K562 (cell line): ENCODE measurements around the gene TMEM131L. TPM values are rescaled to one million over a fixed set of nuclear protein-coding genes. Genes with fewer than 3 reads are reported as not detected.

Experiments
- BRCA1 ChIP-seq, 2 experiments: fragments of 450-650 bp in 1 of 2; sonication (generic) in 1 of 2; formaldehyde crosslinking in 1 of 2; IDR thresholded peaks; 2 replicates each; pipeline versions ENCODE4 v1.5.0 to v1.6.1; 2017 to 2020; ENCODE audit warnings: mild to moderate bottlenecking in 1 of 2, missing genetic modification reagents in 1 of 2
- CEBPZ ChIP-seq: fragments of 150-350 bp; IDR thresholded peaks from 2 replicates; pipeline ENCODE4 v1.6.1; 2014; ENCODE audit warnings: low read depth, mild to moderate bottlenecking, low read length, borderline replicate concordance
- CUX1 ChIP-seq: fragments of 200-800 bp; sonication (Bioruptor generic); IDR thresholded peaks from 2 replicates; pipeline ENCODE4 v1.6.1; 2016; ENCODE audit warnings: missing genetic modification characterization, missing compliant biosample characterization
- EP300 ChIP-seq: IDR thresholded peaks from 2 replicates; pipeline ENCODE4 v1.6.1; 2012; ENCODE audit warnings: low read length, improper control_type of control experiment
- GATAD2B ChIP-seq: fragments of 450-650 bp; IDR thresholded peaks from 2 replicates; pipeline ENCODE4 v1.6.1; 2017; ENCODE audit warnings: mild to moderate bottlenecking, borderline replicate concordance
- HNRNPL ChIP-seq: fragments of 200-400 bp; formaldehyde crosslinking; IDR thresholded peaks from 2 replicates; pipeline ENCODE4 v1.6.1; 2017; ENCODE audit warnings: low read depth, mild to moderate bottlenecking, low read length
- IRF1 ChIP-seq: sonication (generic); formaldehyde crosslinking; IDR thresholded peaks from 2 replicates; pipeline ENCODE4 v1.8.0; 2022; ENCODE audit warnings: missing genetic modification reagents, mild to moderate bottlenecking, borderline replicate concordance
- NCOA4 ChIP-seq: fragments of 450-650 bp; IDR thresholded peaks from 2 replicates; pipeline ENCODE4 v1.6.1; 2018; ENCODE audit warnings: mild to moderate bottlenecking; ENCODE audit not compliant: partially characterized antibody
- NRF1 ChIP-seq, 2 experiments: fragments of 450-650 bp; IDR thresholded peaks in 1 of 2; conservative IDR thresholded peaks in 1 of 2; 2 replicates each; pipeline ENCODE4 v1.6.1; 2014; ENCODE audit warnings: mild to moderate bottlenecking in 2 of 2
- SMARCE1 ChIP-seq: fragments of 450-650 bp; IDR thresholded peaks from 2 replicates; pipeline ENCODE4 v1.7.1; 2016; ENCODE audit warnings: mild to moderate bottlenecking
- SRF ChIP-seq, 2 experiments: fragments of 250-450, 450-650 bp in 1 of 2; sonication (Bioruptor Pico) in 1 of 2; sonication (generic) in 1 of 2; formaldehyde crosslinking; IDR thresholded peaks; 2 replicates each; pipeline versions ENCODE4 v1.5.0 to v1.5.1; 2020 to 2022; ENCODE audit warnings: mild to moderate bottlenecking in 1 of 2, missing genetic modification reagents in 1 of 2
- TARDBP ChIP-seq: fragments of 450-650 bp; IDR thresholded peaks from 2 replicates; pipeline ENCODE4 v1.6.1; 2016
- TFE3 ChIP-seq: fragments of 450-650 bp; formaldehyde crosslinking; IDR thresholded peaks from 2 replicates; pipeline ENCODE4 v1.4.0; 2020; ENCODE audit warnings: mild to moderate bottlenecking, mixed read lengths
- ZNF282 ChIP-seq: sonication (generic); formaldehyde crosslinking; IDR thresholded peaks from 2 replicates; pipeline ENCODE4 v1.8.1; 2023; ENCODE audit warnings: missing genetic modification reagents
- ZNF449 ChIP-seq: fragments of 250-450 bp; sonication (Bioruptor Pico); IDR thresholded peaks from 2 replicates; pipeline ENCODE4 v1.8.0; 2022; ENCODE audit warnings: moderate library complexity, mild to moderate bottlenecking, inconsistent platforms
- polyA plus RNA-seq, 8 experiments: library from polyadenylated mRNA; depleted of rRNA in 4 of 8; stranded (reverse) in 5 of 8; unstranded in 3 of 8; fragments of >200 nt; fragmentation: Nextera tagmentation in 2 of 8; fragmentation: Illumina TruSeq in 1 of 8; extraction: Ambion mirVana in 2 of 8; extraction: Trizol in 1 of 8; gene quantifications; 2 replicates each; pipeline versions ENCODE4 v1.2.1 to v1.2.3, GENCODE V29; 2011 to 2014; ENCODE audit warnings: inconsistent platforms in 1 of 8, missing spikeins in 1 of 8
- total RNA-seq, 7 experiments: library from RNA; depleted of rRNA in 6 of 7; stranded (reverse); fragments of >200 nt in 6 of 7; fragmentation: Illumina TruSeq in 2 of 7; extraction: Trizol in 2 of 7; gene quantifications; 2 replicates each; pipeline versions ENCODE4 v1.2.1 to v1.2.3, GENCODE V29; 2011 to 2021; ENCODE audit warnings: low replicate concordance in 1 of 7

The TMEM131L gene
- total and polyA plus RNA-seq, 9 of the 15 experiments (the other 6 are each of a cell fraction or from before 2014, with no cell fraction given) = 1.2 to 20.8 (median 12.9) TPM

- TF ChIP-seq CUX1 (no peak), GATAD2B (no peak), ZNF282 (CRISPR knock-in tag) (no peak), ZNF449 (no peak), NCOA4 (no peak), HNRNPL (no peak), SMARCE1 (peak; percentile 63; the same call in 1 of the 2 replicates), NRF1 (conservative IDR thresholded peaks at IDR 0.05 in 1 of 2, IDR thresholded peaks at IDR 0.05 in 1 of 2) (no peak), CEBPZ (no peak), IRF1 (no peak), SRF (CRISPR knock-in tag; IDR thresholded peaks at IDR 0.05) (peak in 1 of 2 experiments; percentile 79; a peak in 1 of 4 replicates), BRCA1 (IDR thresholded peaks at IDR 0.05) (no peak), BRCA1 (CRISPR knock-in tag; IDR thresholded peaks at IDR 0.05) (no peak), TARDBP (no peak), TFE3 (no peak), EP300 (no peak)
These were observed 54.7 kb downstream of the TMEM131L start (continued) for GRCh38 chr4:153520801-153521329.
